HG03025 (cell line): Measurements from ENCODE around the gene SURF2.
A peak's percentile ranks its signal among the peaks of the same experiment; 100 is the strongest.

ENCODE experiments used
- ATAC-seq: cut with Tn5 transposase; IDR thresholded peaks from one replicate; pipeline ENCODE4 v1.9.1; 2021; ENCODE audit warnings: mild to moderate bottlenecking, moderate library complexity; ENCODE audit not compliant: unreplicated experiment, low FRiP score

The SURF2 gene

DNA sequence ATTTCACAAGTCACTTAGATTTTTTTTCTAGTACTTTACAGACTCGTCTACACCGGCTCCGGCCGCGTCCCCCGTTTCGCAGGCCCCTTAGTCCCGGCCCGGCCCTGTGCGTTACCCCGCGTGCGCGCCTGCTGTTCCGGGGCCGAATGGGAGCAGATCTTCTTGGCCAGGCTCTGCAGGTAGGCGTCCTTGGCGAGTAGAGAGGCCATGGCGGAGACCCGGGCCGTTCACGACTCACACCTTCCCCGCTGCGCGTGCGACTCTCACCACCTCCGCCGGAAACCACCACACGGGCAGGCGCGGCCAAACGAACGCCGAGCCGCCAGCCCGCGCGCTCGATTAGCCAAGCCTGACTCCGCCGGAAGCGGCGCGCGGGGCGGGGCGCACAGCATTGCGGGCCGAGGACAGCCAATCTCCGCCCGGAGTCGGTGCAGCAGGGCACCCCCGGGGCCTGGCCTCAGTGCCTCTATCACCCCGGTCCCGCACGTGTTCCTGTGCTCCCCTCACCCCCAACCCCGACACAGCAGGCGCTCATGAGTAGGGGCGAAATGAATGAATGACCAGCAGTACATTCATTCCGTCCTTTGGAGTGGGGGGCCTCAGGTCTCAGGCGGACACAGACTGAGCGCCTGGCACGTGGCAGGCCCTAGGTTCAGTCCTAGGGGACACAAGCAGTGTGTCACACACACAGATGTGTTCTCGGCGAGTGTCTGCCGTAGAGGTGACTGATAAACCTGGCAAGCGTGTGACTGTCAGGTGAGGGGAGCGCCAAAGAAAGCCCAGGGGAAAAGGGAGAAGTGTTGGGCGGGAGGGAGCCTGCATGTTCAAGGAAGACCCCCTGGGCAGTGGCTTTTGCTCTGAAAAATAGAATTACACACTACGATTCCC, 20.2 kb upstream of the SURF2 start, which contains the start of gene SURF6:
Gene SURF6 (minus strand): TSS at position 265 of the 888 bp plus-strand sequence. CDS start 56 bp downstream, at position 209.
- peak; percentile 64 for ATAC-seq

GRCh38 chr9:133339641-133340040, 16.7 kb upstream of the SURF2 start:
- no peak for ATAC-seq

DNA sequence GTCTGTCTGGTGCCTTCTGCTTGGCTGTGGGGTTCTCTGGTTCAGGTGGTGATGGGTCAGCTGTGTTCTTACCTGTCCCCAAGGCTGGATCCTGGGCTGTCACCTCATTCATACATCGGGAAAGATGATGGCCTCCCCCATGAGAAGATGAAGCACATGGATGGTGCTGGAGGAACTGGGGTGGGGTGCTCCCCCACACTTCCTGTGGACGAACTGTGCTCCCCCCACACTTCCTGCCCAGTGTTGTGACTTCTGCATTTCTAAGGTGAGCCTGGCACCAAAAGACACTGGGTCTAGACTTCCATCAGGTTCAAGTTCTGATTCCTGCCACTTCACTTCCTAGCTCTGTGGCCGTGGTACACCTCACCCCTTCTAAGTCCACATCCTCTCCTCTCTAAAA, 16.1 kb upstream of the SURF2 start:
- ATAC-seq: no peak

DNA sequence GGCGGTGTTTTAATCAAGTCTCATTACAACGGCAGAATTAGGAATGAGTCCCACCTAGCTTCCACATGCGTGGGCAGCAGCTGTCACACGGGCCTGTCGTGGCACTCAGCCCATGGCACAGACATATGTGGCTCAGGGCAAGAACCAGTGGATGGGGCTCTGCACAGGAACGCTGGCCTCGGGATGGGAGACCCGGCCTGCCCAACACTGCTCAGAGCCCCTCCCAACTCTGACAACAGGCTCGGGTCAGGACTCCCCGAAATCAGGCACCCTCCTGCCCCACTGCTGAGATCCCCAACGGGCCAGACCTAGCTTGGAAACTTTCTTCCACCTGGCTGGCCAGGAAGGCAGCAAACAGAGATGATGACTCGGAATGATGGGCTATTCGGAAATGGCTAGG, 15.4 kb upstream of the SURF2 start:
- ATAC-seq: no peak

- no peak for ATAC-seq
Measured at GRCh38 chr9:133341369-133342068, 14.8 kb upstream of the SURF2 start.

DNA sequence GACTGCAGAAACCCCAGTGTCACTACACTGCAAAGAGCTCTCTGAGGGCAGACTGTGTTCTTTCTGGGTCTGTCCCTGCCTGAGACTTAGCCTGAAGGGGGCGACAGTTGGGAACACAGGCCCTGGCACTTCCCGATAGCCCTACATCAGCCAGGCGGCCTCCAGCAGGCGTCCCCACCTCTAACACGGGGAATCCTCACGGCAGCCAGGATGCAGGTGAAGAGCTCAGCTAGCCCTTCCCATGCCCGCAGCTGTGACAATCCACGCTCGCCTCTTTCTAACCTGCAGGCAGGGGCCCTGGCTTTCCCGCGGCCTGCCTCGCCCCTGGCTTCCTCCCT, 14.3 kb upstream of the SURF2 start:
- no peak for ATAC-seq

DNA sequence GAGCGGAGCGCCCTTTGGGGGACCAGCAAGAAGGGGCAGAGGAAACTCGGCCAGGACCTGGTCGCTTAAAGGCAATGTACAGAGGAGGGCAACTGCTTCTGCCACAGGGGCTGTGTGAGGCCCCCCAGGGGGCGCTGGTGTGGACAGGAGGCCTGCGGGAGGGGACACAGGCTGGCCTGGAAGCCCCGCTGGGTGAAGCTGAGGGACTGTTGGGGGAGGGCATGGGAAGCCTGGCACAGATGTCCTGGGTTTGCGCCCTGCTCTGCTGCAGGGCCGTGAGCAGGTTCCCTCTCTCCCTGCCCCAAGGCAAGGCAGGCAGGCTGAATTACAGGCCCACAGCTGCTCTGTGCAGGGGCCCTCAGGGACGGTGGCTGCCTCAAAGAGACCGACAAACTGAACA, 13.8 kb upstream of the SURF2 start:
- ATAC-seq: no peak

- no peak for ATAC-seq
Measured at GRCh38 chr9:133344071-133344470, 12.3 kb upstream of the SURF2 start.

DNA sequence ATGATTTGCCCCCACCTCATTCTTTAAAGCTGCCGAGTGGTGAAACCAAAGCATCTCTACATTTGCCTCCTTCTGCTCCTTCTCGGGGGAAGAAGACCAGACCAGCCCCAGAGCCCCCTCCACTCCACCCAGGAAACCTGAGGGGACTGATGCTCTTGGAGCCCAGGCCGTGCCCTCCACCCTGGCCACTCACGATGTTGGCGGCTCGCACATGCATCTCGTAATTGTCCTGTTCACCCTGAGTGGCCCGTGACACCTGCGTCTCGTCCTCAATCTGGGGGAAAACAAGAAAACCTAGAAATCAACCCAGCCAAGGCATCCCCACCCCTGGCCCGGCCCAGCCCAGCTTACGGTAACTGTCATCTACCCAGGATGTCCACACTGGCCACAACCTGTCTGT, 11.4 kb upstream of the SURF2 start:
- ATAC-seq: no peak

- no peak for ATAC-seq
Measured at GRCh38 chr9:133345596-133345995, 10.8 kb upstream of the SURF2 start.

GRCh38 chr9:133346021-133346785, 10.1 kb upstream of the SURF2 start:
- ATAC-seq: no peak

GRCh38 chr9:133347515-133347984, 8.8 kb upstream of the SURF2 start:
- peak; percentile 31 for ATAC-seq

DNA sequence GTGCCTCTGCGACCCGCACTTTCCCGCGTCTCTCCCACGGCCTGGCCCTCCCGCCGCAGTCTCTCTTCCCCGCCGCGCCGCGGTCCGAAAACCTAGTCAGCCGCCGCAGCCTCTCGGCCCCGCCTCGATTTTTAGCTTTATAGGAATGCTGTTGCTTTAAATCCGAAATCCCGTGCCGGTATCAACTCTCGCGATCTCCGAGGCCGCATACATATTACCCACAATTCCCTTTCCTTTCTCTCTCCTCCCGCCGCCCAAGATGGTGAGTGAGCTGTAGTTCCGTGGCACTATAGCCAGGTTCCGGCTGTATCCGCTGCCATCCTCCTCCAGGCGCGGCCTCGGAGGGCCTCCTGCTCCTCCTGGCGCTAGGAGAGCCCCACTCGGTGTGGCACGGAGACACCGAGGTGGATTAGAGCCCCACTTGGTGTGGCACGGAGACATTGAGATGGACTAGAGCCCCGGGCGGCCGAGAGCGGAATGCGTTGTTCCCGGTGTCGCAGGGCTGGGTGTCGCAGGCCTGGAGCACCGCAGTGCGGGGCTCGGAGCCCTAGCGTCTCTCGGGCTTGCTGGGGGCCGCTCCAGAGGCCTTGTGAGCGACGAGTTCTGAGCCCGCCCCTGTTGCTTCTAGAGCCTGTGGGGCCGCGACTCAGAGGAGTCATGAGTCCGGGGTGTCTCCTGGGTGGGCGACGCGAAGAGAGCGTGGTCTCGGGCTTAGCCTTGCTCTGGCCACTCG, 8.2 kb upstream of the SURF2 start, which contains the start of the genes MED22 and RPL7A:
Gene MED22 (minus strand): TSS at position 147 of the 733 bp plus-strand sequence. CDS start 1,469 bp downstream, outside the sequence.
Gene RPL7A (plus strand): TSS at position 234 of the 733 bp plus-strand sequence. CDS start 26 bp downstream, at position 260.
- peak; percentile 60 for ATAC-seq

- ATAC-seq: no peak
Measured at GRCh38 chr9:133348718-133349573, 7.4 kb upstream of the SURF2 start.

DNA sequence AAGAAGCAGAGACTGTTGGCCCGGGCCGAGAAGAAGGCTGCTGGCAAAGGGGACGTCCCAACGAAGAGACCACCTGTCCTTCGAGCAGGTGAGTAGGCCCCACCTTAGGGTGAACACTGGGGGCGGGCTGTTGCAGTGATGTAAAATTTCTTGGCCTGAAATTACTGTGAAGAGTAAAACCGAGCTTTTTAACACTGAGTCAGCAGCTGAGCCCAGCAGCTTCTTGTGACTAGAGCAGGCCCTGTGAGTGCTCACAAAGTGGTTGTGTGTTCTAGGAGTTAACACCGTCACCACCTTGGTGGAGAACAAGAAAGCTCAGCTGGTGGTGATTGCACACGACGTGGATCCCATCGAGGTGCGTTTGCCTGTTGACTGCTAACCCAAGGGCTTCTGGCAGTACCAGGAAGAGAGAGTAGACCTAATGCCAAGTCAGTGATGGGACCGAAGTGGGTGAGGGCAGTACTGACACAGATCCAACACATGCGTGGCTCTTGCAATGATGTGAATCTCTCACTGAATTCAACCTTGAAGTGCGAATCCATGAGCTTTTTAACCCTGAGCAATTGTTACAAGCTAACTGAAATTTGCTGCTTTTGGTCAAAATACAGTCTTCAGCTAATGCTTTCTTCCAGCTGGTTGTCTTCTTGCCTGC, 6.3 kb upstream of the SURF2 start:
- ATAC-seq: no peak

- no peak for ATAC-seq
Measured at GRCh38 chr9:133351526-133351907, 4.8 kb upstream of the SURF2 start.

- ATAC-seq: no peak
Measured at GRCh38 chr9:133351908-133352634, 4.3 kb upstream of the SURF2 start.
